NCI-H2029 treated with DMSO at 0.1 percent for 48 hours (cell line): Measurements from ENCODE around the gene SLC49A3.
A peak's percentile ranks its signal among the peaks of the same experiment; 100 is the strongest.
"Not testable (repeated sequence)": the region's sequence is repeated elsewhere in the genome, so short reads cannot be mapped to it uniquely, and the experiment has no call there.

Experiments
- DNase-seq: peaks from one replicate; lab custom pipeline; 2025; lab: John Stamatoyannopoulos, UW

Gene SLC49A3

DNA sequence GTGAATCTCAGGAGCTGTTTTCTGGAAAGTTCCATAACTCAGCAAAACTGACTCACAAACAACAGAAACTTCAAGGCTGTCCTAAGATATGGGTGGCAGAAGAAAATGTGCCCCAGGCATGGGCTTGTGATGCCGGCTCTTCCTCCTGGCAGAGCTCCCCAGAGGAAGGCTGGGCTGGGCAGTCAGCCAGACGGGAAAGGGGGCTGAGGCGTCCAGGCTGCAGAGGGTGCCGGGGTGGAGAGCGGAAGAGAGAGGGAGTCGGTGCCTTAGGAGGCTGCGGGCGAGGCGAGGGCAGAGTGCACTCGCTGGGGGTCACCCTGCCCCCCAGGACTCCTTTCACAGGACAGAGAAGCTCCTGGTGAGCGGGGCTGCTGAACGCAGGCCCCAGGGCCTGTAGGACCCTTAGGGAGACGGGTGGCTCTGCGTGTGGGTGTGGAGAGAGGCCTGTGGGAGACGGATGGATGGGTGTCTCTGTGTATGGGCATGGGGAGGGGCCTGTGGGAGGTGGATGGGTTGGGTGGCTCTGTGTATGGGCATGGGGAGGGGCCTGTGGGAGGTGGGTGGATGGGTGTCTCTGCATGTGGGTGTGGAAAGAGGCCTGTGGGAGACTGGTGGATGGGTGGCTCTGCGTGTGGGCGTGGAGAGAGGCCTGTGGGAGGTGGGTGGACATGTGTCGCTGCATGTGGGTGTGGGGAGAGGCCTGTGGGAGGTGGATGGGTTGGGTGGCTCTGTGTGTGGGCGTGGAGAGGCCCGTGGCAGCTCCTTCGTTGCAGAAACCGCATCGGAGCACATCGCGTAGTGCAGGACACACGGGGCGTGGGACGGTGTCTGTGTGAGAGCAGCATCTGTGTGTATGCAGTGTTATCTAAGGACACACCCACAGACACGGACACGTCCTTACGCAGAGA is 32.6 kb upstream of the SLC49A3 start:
- no peak for DNase-seq

DNA sequence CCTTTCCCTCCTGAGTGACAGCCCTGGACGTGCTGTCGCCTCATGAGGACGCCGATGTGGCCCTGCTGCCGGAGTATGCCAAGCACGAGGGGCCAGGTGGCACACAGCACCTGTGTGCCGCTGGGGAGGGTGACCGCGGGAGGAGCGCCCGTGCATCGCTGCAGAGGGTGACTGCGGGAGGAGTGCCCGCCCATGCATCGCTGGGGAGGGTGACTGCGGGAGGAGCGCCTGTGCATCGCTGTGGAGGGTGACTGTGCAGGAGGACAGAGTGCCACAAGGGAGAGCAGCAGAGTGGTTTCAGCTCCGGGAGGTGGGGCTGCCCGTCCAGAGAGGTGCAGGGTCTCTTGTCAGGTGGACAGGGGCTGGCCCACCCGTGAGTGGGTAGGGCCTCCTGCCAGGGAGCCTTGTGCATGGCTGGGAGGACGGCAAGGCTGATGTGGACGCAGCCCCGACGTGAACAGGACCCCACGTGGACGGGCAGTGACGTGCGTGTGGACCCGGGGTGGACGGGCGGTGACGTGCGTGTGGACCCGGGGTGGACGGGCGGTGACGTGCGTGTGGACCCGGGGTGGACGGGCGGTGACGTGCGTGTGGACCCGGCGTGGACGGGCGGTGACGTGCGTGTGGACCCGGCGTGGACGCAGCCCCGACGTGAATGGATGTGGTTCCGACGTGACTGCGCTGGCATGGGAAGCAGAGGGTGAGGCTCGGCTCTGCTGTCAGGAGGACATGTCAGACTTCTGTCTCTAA is 31.3 kb upstream of the SLC49A3 start:
- no peak for DNase-seq

DNA sequence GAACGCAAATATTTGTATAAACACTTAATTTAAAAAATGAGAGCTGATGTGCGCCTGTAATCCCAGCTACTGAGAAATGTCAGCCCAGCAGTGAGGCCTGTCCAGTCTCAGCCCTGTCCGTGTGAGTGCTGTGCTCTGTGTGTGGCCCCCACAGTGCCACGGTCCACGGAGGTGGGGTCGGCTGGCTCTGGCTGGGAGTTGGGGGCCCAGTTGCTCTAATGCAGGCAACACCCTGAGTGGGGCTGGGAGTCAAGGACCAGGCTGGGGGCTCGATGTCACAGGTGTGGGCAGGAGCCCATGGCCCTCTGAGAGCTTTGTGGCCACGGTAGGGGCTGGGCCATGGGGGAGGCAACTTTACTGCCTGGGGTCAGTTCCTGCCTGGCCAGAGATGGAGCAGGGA is 29.5 kb upstream of the SLC49A3 start:
- DNase-seq, result no peak

GRCh38 chr4:717601-718320 is 28.8 kb upstream of the SLC49A3 start:
- DNase-seq, result no peak

GRCh38 chr4:714087-714486 is 25.1 kb upstream of the SLC49A3 start:
- DNase-seq, result no peak

GRCh38 chr4:712916-713632 is 24.1 kb upstream of the SLC49A3 start:
- DNase-seq, result no peak

- DNase-seq, result no peak
Observed at GRCh38 chr4:712093-712492, 23.1 kb upstream of the SLC49A3 start.

GRCh38 chr4:710916-711315 is 22.0 kb upstream of the SLC49A3 start:
- no peak for DNase-seq

- no peak for DNase-seq
Observed at GRCh38 chr4:710116-710515, 21.2 kb upstream of the SLC49A3 start.

DNA sequence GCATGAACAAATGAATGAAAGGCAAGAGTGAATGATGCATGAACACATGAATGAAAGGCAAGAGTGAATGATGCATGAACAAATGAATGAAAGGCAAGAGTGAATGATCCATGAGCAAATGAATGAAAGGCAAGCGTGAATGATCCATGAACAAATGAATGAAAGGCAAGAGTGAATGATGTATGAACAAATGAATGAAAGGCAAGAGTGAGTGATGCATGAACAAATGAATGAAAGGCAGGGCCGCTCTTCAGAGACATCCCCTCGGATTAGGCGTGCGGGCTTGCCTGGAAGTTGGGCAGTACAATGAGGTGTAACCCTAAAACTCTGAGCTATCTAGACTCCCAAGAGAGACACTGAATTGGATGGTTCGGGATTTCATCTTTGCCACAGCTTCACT is 20.4 kb upstream of the SLC49A3 start:
- DNase-seq, result no peak

DNA sequence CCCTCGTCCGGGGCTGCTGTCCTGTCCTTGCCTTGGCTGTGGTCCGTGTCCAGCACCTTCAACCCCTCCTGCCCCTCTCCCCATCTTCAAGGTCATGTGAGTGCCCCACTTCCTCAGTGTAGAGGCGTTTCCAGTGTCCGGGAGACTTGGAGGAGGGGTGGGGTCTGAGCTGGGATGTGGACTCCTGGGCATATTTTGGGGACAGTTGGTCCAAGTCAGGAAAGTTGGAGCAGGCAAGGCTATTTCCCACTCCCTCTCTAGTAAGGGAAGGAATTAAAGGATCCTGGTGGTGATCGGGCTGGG is 19.6 kb upstream of the SLC49A3 start:
- no peak for DNase-seq

GRCh38 chr4:707929-708630 is 19.1 kb upstream of the SLC49A3 start:
- DNase-seq, result no peak

GRCh38 chr4:706834-707598 is 18.1 kb upstream of the SLC49A3 start:
- DNase-seq, result no peak

DNA sequence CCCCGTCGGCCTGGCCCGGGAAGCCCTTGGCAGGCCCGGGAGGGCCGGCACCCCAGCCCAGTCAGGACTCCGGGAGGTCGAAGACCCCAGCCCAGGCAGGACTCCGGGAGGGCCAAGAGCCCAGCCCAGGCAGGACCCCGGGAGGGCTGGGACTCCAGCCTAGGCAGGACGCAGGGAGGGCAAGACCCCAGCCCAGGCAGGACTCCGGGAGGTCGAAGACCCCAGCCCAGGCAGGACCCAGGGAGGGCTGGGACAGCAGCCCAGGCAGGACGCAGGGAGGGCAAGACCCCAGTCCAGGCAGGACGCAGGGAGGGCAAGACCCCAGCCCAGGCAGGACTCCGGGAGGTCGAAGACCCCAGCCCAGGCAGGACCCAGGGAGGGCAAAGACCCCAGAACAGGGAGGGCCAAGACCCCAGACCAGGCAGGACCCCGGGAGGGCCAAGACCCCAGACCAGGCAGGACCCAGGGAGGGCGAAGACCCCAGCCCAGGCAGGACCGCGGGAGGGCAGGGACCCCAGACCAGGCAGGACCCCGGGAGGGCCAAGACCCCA is 17.2 kb upstream of the SLC49A3 start:
- not testable (repeated sequence) for DNase-seq

GRCh38 chr4:705278-706082 is 16.5 kb upstream of the SLC49A3 start, which contains the start of gene PCGF3:
PCGF3 (plus strand) TSS chr4:705832; CDS start chr4:733681, 27,849 bp downstream.
- peak; percentile 71 for DNase-seq

DNA sequence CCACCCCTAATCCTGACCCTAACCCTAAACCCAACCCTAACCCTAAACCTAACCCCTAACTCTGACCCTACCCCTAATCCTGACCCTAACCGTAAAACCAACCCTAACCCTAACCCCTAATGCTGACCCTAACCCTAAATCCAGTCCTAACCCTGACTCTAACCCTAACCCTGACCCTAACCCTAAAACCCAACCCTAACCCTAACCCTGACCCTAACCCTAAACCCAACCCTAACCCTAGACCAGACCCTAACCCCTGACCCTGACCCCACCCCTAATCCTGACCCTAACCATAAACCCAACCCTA is 16.0 kb upstream of the SLC49A3 start:
- DNase-seq, result no peak

DNA sequence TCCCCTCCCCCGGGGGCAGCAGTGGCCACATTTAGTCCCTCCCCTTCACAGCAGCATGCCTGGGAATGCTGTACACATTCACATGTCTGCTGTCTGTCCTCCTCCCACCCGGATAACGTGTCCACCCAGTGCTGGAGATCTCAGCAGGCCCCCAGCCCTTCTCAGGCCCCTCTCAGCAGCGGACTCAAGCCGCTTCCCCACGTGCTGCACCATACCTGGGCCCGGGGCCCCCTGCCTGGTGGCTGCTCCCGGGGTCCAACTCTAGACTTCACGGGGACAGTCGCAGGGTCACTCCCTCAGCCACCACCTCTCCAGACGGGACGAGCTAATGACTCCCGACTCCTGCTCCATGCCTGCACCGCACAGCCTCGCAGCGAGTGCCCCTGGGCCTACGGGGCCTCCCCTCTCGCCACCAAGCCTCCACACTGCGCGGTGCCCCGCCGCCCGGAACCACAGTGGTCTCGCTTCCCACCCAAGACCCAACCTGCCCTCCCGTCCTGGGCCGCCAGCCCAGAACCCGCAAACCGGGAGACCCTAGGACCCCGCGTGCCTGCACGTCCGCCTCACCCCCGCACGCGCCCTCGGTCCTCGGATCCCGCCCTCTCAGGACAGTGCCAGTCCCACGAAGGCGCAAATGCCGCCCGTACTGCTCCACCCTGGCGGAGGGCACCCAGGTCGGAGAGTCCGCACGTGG is 15.4 kb upstream of the SLC49A3 start:
- no peak for DNase-seq

- no peak for DNase-seq
Observed at GRCh38 chr4:703336-704197, 14.6 kb upstream of the SLC49A3 start.
